ENCODE measurements around the gene PEX14.

DNA sequence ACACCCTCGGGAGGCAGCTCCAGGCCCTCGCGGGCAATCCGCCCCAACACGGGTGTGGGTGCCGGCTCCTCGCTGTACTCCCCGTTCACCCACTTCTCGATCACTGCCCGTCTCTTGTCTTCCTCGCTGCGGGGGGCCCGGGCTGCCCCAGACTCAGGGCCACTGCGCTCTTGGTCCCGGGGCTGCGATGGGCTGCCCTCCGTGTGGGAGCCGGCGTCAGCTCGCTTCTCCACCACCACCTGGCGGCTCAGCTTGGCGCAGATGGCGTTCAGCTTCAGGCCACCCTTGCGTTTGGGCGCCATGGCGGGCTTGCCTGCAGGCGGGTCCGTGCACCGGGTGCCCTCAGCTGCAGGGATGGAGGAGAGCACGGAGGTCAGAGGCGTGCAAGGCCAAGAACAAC lies 190.5 kb downstream of the PEX14 start:
- TF ChIP-seq CTCF (IDR thresholded peaks at IDR 0.05; ENCODE audit: low read depth, low read length): no peak
- TF ChIP-seq EZH2phosphoT487 (IDR thresholded peaks at IDR 0.05; ENCODE audit: low read depth): no peak

Data from OCI-LY3 (cell line).